NT2/D1 (cell line): Measurements from ENCODE around the gene LAMTOR2.

ENCODE experiments used
- SUZ12 ChIP-seq: IDR thresholded peaks from 2 replicates; pipeline ENCODE4 v1.6.1; 2011; ENCODE audit not compliant: insufficient read length, insufficient read depth; ENCODE audit errors: extremely low read depth
- YY1 ChIP-seq: IDR thresholded peaks from 2 replicates; pipeline ENCODE4 v1.6.1; 2011; ENCODE audit not compliant: insufficient read length, insufficient read depth
- ZNF274 ChIP-seq: IDR thresholded peaks from 2 replicates; pipeline ENCODE4 v1.6.1; 2011; ENCODE audit warnings: mild to moderate bottlenecking, low read depth, low read length

- TF ChIP-seq YY1 (no peak), ZNF274 (no peak), SUZ12 (no peak)
Measured at GRCh38 chr1:156056326-156056849, 1.8 kb downstream of the LAMTOR2 start.
